IPS DF 19.7 (cell line): ENCODE data around the gene TRUB2.
"Not testable (repeated sequence)": the region's sequence is repeated elsewhere in the genome, so short reads cannot be mapped to it uniquely, and the experiment has no call there.

Experiments used
- DNase-seq: peaks from one replicate; pipeline ENCODE4 v3.0.0-alpha.2; 2013; ENCODE audit warnings: low read depth, low spot score

TRUB2 gene

DNA sequence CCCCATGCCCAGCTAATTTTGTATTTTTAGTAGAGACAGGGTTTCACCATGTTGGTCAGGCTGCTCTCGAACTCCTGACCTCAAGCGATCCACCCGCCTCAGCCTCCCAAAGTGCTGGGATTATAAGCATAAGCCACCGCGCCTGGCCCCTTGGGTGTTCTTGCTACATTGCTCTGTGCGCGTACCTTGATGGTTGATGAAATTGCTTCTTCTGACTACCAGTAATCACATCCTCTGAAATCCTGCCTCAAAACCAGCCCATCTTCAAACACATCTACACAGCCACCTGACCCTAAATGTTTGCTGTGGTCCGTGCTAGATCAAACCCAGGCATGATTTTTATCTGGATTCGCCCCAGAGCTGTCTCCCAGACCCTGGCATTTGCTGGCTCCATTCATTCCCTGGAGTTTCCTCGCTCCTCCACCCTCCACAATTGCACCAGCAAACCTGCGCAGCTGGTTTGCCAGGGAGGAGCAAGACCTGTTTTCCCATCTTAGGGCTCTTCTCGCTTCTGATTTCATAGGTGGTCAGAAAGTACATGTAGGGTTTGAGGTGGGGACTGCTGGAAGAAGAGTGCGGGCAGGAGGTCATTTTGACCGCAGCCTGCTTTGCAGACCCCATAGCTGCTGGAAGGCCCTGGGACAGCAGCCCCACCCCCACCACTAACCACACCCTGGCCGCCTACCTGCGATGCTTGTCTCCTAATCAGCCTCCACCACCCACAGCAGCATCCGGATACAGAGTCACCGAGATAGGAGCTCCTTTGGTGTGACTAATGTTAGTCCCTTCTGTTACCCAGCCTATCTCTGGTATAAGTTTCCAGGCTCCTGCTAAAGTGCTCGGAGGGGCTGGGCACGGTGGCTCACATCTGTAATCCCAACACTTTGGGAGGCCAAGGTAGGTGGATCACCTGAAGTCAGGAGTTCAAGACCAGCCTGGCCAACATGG is 23.4 kb downstream of the TRUB2 start:
- no peak for DNase-seq

DNA sequence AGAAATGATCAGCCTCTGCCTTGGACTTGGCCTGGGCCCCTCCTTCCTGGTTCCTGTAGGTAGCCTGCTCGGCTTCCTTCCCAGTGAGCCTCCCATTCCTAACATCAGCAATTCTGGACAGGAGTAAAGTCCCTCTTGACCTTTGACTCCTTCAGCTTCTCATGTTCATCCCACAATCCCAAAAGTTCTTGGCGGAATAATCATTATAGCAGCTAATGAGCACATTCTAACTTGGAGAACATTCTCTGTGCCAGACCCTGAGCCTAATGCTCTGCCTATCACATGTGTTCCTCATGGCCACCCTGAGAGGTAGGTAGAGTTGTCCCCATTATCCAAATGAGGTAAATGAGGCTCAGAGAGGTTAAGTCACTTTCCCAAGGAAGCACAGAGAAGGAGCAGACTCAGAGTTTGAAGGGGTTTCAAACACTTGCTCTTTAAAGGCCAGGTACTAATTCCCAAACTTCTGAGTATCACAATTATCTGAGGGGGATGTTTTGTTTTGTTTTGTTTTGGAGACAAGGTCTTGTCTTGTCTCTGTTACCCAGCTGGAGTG is 24.9 kb downstream of the TRUB2 start:
- no peak for DNase-seq

DNA sequence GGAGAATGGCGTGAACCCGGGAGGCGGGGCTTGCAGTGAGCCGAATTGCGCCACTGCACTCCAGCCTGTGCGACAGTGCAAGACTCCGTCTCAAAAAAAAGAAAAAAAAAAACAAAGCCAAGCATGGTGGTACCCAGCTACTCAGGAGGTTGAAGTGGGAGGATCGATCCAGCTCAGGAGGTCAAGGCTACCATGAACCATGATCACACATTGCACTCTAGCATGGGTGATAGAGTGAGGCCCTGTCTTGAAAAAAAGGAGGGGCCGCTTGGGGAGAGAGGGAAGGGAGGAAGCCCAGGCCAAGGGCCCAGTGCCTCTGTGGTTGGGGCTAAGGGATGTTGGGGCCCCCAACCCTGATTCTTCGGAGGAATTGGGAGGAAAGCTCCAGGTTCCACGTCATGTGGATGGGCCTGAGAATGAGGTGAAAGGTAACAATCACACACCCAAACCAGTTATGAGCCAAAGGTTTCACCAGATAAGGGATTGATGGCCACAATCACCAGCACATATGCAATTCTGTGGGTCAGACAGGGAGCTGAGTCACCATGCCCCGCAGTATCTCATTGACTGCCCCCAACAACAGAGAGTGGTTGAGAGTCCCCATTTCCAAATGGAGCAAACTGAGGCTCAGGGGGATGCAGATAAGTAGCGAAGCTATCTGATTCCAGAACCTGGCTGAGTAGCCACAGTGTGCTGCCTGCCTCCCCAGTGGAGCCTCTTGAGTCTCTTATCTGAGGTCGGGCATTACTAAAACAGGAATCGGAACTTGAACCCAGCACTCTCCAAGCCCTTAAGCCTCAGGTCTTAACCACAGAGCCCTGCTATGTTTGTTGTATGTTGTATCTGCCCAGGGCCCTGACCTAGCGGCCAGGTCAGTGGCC is 25.7 kb downstream of the TRUB2 start:
- no peak for DNase-seq

DNA sequence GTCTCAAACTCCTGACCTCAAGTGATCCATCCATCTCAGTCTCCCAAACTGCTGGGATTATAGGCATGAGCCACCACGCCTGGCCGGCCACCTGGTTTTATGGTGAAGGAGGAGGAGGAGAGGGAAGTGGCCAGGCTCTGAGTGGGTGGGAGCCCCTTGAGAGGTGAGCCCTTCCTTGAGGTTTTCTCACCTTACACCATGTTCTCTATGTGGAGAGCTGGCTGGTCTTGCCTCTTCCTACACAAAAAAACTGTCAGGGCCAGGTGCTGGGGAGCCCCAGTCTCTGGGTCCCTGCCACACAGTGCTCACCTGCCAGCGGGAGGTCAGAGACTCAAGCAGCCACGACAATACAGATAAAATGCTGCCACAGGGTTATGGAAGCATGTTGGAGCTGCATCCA is 28.1 kb downstream of the TRUB2 start:
- DNase-seq = no peak

DNA sequence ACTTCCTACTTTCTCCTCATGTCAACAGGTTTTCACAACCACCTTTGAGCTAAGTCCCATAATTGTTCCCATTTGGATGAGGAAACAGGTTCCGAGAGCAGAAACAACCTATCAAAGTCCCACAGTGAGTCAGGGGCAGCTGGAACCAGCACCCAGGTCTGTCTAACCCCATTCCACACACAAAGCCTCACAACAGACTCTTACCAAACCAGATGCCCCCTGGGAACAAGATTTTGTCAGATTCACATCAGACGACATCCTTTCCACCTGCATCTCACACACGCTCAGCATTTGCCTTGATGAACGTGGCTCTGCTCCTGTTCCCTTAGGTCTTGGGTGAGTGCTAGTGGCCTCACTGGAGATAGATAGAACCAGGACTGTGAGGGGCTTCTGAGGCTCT is 29.2 kb downstream of the TRUB2 start:
- DNase-seq = no peak

DNA sequence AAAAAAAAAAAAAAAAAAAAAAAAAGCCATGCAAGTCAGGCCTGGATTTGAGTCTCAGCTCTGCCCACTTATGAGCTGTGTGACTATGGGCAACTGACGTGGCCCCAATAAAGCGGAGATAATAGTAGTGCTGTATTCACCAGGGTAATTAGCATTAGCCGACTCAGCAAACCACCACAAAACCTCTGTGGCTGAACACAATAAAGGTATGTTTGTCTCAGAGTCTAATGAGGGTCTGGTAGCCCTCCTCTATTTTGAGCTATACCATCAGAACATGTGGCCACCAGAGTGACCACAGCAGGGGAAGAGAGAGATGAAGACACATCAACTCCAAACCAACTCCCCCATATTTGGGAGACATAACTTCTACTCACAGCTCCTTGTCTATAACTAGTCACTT is 30.2 kb downstream of the TRUB2 start:
- no peak for DNase-seq

DNA sequence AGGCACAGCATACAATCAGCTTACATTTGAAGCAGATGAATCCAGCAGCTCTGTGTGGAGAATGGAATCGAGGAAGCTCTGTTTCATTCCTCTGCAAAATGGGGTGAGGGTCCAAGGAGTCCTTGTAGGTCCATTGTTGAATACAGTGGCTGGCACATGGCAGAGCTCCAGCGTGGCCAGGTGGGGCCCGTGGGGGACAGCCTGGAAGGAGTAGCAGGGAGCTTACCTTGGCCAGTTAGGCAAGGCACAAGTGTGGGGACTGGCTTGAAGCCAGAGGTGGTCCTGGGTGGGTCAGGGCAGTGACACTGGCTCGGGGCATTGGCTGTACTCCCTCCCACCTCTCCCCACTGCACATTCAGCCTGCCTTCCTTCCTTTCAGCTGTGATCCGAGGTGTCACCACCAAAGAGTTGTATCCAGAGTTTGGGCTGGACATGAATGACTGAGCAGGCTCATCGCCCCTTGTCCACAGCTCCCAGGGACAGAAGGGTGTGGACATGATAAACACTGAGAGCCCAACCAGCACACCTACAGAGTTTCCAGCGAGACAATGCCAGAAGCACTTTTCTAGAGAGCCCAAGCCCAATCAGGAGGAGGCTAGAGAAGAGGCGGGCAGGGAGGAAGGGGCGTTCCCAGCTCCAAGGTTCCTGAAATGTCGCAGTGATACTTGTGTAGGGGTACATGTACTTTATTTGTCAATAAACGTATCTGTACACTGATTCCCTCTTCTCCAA is 33.8 kb downstream of the TRUB2 start:
- no peak for DNase-seq

DNA sequence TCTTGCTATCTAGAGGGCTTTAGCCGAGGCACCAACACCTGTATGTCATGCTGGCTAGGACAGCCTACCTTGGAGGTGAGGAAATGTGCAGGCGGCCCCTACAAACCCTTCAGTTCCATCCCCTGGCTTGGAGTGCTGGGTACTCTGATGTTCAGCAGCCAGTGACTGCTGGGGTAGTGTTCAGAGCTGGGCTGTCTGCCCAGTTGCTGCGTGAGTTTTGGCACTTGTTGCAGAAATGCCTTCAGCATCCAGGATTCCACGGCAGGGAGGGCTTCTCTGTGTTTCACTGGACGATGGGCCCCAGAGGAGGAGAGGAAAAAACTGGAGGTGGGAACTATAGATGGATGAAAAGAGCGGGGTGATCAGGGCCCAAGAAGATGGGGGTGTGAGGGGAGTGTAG is 35.8 kb downstream of the TRUB2 start:
- DNase-seq = no peak

DNA sequence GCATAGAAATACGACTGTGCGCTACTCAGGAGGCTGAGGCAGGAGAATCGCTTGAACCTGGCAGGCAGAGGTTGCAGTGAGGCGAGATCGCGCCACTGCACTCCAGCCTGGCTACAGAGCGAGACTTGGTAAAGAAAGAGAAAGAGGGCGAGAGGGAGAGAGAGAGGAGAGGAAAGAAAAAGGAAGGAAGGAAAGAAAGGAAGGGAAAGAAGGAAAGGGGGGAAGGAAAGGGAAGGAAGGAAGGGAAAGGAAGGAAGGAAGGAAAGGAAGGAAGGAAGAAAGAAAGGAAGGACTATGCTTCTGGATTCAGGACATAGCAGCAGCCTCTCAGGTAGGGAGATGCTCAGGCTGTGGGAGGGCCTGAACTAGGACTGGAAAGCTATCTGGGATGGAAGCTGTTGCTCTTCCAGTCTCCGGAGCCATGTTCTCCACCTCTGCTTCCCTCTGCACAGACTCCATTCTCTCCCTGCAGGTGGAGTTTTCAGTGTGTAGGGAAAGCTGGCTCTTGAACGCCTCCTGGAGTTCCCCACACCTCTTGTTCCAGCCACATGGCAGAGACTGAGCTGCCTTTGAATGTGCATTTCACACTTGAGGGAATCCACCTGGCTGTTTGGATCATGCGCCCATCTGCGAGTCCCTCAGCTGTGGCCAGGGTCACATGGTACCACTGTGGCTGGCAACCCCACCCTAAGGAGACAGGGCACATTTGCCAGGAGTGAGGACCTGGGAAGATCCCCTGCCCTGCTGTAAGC is 37.0 kb downstream of the TRUB2 start:
- DNase-seq = no peak

DNA sequence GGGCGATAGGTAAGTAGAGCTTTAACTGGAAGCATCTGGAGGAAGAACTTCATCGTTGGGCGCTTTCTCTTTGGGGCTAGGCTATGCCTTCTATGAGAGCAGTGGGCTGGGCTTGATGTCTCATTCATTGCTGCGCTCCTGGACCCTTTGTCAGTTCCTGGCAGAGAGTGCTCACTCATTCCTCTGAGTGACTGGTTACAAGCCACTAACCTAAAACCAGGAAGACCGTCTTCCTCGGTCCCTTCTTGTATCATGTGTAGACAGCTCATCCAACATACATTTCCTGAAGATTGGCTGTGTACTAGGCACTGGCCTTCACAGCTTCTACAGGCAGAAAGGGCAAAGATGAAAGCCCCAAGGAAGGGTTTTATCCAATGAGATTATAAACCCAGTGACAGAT is 39.7 kb downstream of the TRUB2 start:
- no peak for DNase-seq

DNA sequence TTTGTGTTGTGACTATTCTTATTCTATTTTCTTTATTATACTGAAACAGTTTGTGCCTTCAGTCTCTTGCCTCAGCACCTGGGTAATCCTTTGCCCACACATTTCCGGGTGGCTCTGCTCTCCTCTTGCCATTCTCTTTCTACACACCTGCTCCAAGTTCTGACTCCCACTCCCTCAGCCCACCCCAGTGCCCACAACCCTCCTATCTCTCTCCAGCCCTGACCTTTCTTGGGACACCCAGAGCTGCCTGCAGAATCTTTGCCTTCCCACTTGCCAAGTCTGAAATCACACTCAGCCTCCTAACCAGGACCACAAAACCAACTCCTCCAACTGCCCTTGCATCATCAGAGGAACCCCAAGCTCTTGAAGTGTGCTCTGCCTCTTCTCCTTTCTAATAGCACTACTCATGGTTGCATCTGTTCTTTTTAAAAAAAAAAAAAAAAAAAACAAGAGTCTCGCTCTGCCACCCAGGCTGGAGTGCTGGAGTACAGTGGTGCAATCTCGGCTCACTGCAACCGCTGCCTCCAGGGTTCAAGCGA is 42.1 kb downstream of the TRUB2 start:
- no peak for DNase-seq

DNA sequence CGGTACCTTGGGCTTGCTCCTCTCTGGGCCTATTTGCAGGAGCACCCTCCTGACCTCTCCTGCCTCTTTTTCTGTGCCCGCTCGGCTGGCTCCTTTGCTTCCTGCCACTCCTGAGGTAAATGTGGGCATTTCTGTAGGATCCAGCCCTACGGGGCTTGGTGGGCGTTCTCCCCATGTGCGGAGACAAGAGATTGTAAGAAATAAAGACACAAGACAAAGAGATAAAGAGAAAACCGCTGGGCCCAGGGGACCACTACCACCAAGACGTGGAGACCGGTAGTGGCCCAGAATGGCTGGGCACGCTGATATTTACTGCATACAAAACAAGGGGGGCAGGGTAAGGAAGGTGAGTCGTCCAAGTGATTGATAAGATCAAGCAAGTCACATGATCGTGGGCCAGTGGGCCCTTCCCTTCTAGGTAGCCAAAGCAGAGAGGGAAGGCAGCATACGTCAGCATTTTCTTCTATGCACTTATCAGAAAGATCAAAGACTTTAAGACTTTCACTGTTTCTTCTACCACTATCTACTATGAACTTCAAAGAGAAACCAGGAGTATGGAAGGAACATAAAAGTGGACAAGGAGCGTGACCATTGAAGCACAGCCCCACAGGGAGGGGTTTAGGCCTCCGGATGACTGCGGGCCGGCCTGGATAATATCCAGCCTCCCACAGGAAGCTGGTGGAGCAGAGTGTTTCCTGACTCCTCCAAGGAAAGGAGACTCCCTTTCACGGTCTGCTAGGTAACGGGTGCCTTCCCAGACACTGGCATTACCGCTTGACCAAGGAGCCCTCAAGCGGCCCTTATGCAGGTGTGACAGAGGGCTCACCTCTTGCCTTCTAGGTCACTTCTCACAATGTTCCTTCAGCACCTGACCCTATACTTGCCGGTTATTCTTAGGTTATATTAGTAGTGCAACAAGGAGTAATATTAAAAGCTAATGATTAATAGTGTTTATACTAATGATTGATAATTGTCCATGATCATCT is 42.9 kb downstream of the TRUB2 start:
- DNase-seq = not testable (repeated sequence)

DNA sequence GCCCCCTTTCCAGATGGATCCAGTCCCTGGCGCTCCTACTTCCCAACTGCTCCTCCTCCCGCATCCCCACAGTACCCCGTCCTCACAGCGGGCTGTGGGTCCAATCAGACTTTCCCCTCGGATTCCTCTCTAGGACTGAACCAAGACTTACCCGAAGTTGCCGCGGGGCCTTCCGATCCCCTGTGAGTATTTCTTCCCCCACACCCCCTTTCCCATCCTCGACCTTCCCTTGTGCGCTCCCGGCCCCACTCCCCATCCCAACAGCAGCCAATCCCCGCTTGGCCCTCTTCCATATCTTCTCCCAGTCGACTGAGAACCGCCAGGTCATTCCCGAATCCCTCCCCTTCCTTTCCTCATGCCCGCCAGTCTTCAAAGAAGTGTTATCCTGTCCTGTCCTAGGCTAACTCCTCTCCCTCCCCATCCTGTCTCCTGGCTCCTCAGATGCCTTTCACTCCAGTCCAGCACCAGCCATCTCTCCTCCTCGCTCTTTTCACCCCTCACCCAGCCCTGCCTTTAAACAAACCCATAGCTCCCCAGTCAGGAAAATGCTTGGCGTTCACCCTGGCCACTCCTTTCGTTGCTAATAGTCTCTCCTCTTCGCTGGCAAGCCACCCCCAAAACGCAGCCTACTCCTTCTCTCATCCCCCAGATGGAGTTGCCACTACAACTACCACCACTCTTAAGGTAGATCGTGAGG is 45.5 kb downstream of the TRUB2 start:
- DNase-seq = no peak

DNA sequence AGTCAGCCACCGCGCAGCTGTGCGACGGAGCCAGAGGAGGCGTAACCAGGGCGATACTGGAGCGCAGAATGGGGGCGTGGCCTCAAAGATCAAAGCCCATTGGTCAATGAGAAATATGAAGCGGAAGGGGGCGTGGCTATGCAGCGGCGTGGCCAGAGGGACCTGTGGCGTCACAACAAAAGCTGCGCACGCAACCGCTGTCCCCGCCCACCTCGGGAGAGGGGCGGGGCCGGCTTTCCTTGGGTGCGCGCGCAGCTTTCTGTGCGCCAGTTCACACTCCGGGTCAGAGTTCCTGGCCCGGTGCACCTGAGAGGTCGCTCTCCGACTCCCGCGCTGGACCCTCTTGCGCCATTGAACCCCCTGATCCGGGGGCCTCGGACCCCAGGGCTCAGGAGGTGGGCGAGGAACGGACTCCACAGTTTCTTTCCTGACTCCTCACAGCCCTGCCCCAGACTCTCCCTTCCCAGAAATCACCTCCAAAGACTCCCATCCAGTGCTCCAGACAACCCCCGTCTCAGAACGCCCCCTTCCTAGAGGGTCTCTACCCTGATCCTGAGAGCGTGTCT is 46.2 kb downstream of the TRUB2 start, which contains the start of gene SWI5:
SWI5 (plus strand) TSS at position 269 of the 566 bp plus-strand sequence.
- peak; percentile 85 for DNase-seq

DNA sequence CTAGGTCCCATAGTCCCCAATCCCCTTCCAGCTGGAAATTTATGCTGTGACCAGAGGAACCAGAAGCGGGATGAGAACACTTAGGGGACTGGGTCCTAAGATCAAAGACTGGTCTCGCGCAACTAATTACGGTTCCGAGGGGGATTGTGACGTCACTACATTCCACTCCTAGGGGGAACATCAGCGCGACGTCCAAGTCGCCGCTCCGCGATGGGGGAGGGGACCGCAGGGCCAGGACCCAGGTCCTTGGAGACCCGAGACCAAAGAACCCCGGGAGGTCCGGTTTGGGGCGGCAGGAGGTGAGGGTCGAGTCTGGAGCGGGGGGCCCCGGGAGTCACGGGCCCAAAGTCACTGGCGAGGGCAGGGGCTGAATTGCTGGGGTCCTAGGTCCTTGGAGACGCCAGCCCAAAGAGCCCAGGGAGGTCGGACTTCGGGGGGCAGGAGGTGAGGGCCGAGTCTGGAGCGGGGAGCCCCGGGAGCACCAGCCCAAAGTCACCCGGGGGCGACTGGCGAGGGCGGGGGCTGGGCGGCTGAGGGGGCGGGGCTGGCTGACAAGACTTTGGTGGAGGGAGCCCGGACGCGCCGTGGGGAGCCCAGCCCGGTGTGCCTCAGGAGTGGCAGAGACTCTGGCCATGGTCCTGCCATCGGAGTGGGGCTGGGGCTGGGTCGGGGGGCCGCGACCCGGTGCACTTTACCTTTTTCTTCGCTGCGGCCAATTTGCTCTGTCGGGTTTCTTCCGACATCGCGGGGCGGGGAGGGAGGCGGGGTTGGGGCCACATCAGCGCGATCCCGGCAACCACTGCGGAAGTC is 46.8 kb downstream of the TRUB2 start, which contains the start of gene GOLGA2:
GOLGA2 (minus strand) TSS at position 810 of the 810 bp plus-strand sequence; CDS start at position 779, 31 bp downstream.
- no peak for DNase-seq

DNA sequence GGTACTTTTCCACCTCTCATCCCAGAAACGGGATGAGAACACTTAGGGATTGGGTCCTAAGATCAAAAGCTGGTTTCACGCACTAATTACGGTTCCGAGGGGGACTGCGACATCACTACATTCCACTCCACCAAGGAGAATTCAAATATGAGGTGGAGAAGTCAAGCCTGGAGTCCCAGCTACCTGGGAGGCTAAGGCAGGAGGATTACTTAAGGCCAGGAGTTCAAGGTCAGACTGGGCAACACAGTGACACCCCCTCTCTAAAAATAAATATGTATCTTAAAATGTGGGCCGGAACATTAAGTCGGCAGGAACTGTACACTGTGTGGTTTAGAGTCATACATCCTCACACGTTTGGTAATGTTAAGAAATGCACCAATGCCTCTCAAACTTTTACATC is 48.0 kb downstream of the TRUB2 start:
- no peak for DNase-seq

DNA sequence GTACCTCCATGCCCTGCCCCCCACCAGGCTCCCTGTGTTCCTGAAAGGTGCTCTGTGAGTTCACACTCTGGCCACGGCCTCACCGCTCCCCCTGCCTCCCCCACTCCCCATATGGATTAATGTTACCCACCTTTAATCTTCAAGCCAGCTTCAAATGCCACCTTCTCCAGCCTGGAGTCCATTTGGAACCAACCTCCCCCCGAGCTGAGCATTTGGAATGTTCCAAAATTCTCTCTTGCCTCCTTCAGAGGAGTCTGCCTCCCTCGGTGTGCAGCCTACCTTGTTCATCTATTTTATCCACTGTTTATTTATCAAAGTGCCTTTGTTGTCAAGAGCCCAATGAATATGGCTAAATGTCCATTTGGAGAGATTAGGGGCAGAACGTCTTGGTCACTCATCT is 50.7 kb downstream of the TRUB2 start:
- DNase-seq = no peak
